Measurements from ENCODE around the gene RABGAP1L.
"Not testable (repeated sequence)": the region's sequence is repeated elsewhere in the genome, so short reads cannot be mapped to it uniquely, and the experiment has no call there.

The RABGAP1L gene

GRCh38 chr1:174825806-174826205 is 666.5 kb downstream of the RABGAP1L start:
- no peaks in the 10 kb centered on the region for H3K4me1 ChIP-seq (ENCODE audit: insufficient read depth, low read length)
- no peaks in the 10 kb centered on the region for H3K36me3 ChIP-seq (ENCODE audit: insufficient read depth, low read length)
- no peaks in the 10 kb centered on the region for H3K9me3 ChIP-seq (ENCODE audit: low read length)
- H3K4me3 ChIP-seq (ENCODE audit: low read length), result no peak overlapping the region
- H2AFZ ChIP-seq (ENCODE audit: low read depth, low read length), result no peak overlapping the region
- no peaks in the 10 kb centered on the region for H3K27me3 ChIP-seq (ENCODE audit: insufficient read depth, low read length)

GRCh38 chr1:174828264-174828663 is 668.9 kb downstream of the RABGAP1L start:
- H3K4me3 ChIP-seq (ENCODE audit: low read length), result no peak overlapping the region
- no peak overlapping the region for H2AFZ ChIP-seq (ENCODE audit: low read depth, low read length)
- H3K9me3 ChIP-seq (ENCODE audit: low read length), result no peaks in the 10 kb centered on the region
- no peaks in the 10 kb centered on the region for H3K36me3 ChIP-seq (ENCODE audit: insufficient read depth, low read length)
- no peaks in the 10 kb centered on the region for H3K27me3 ChIP-seq (ENCODE audit: insufficient read depth, low read length)
- no peaks in the 10 kb centered on the region for H3K4me1 ChIP-seq (ENCODE audit: insufficient read depth, low read length)

GRCh38 chr1:174829990-174830389 is 670.7 kb downstream of the RABGAP1L start:
- Histone ChIP-seq H3K9me3 (ENCODE audit: low read length) (no peaks in the 10 kb centered on the region), H2AFZ (ENCODE audit: low read depth, low read length) (no peak overlapping the region), H3K27me3 (ENCODE audit: insufficient read depth, low read length) (no peaks in the 10 kb centered on the region), H3K4me3 (ENCODE audit: low read length) (no peak overlapping the region), H3K36me3 (ENCODE audit: insufficient read depth, low read length) (no peaks in the 10 kb centered on the region), H3K4me1 (ENCODE audit: insufficient read depth, low read length) (no peaks in the 10 kb centered on the region)

GRCh38 chr1:174836543-174836942 is 677.2 kb downstream of the RABGAP1L start:
- Histone ChIP-seq H3K4me1 (ENCODE audit: insufficient read depth, low read length) (peaks cover 6% of the 10 kb centered on the region), H3K9me3 (ENCODE audit: low read length) (no peaks in the 10 kb centered on the region), H3K27me3 (ENCODE audit: insufficient read depth, low read length) (no peaks in the 10 kb centered on the region), H3K4me3 (ENCODE audit: low read length) (no peak overlapping the region), H3K36me3 (ENCODE audit: insufficient read depth, low read length) (no peaks in the 10 kb centered on the region), H2AFZ (ENCODE audit: low read depth, low read length) (no peak overlapping the region)

GRCh38 chr1:174837386-174837785 is 678.1 kb downstream of the RABGAP1L start:
- Histone ChIP-seq H3K4me3 (ENCODE audit: low read length) (no peak overlapping the region), H2AFZ (ENCODE audit: low read depth, low read length) (no peak overlapping the region), H3K27me3 (ENCODE audit: insufficient read depth, low read length) (no peaks in the 10 kb centered on the region), H3K9me3 (ENCODE audit: low read length) (no peaks in the 10 kb centered on the region), H3K36me3 (ENCODE audit: insufficient read depth, low read length) (no peaks in the 10 kb centered on the region), H3K4me1 (ENCODE audit: insufficient read depth, low read length) (peaks cover 6% of the 10 kb centered on the region)

GRCh38 chr1:174839211-174839610 is 679.9 kb downstream of the RABGAP1L start:
- Histone ChIP-seq H3K27me3 (ENCODE audit: insufficient read depth, low read length) (no peaks in the 10 kb centered on the region), H3K4me3 (ENCODE audit: low read length) (no peak overlapping the region), H3K4me1 (ENCODE audit: insufficient read depth, low read length) (peaks cover 6% of the 10 kb centered on the region), H3K9me3 (ENCODE audit: low read length) (no peaks in the 10 kb centered on the region), H3K36me3 (ENCODE audit: insufficient read depth, low read length) (no peaks in the 10 kb centered on the region), H2AFZ (ENCODE audit: low read depth, low read length) (no peak overlapping the region)

GRCh38 chr1:174841747-174842146 is 682.4 kb downstream of the RABGAP1L start:
- Histone ChIP-seq H3K4me3 (ENCODE audit: low read length) (no peak overlapping the region), H3K9me3 (ENCODE audit: low read length) (no peaks in the 10 kb centered on the region), H3K36me3 (ENCODE audit: insufficient read depth, low read length) (no peaks in the 10 kb centered on the region), H3K27me3 (ENCODE audit: insufficient read depth, low read length) (no peaks in the 10 kb centered on the region), H2AFZ (ENCODE audit: low read depth, low read length) (no peak overlapping the region), H3K4me1 (ENCODE audit: insufficient read depth, low read length) (peaks cover 6% of the 10 kb centered on the region)

GRCh38 chr1:174848593-174849560 is 689.6 kb downstream of the RABGAP1L start:
- H3K4me3 ChIP-seq (ENCODE audit: low read length); H3K9me3 ChIP-seq (ENCODE audit: low read length); H3K27me3 ChIP-seq (ENCODE audit: insufficient read depth, low read length); H3K4me1 ChIP-seq (ENCODE audit: insufficient read depth, low read length); H3K36me3 ChIP-seq (ENCODE audit: insufficient read depth, low read length); H2AFZ ChIP-seq (ENCODE audit: low read depth, low read length): not testable (repeated sequence)

GRCh38 chr1:174850726-174851125 is 691.4 kb downstream of the RABGAP1L start:
- H2AFZ ChIP-seq (ENCODE audit: low read depth, low read length), result no peak overlapping the region
- no peaks in the 10 kb centered on the region for H3K4me1 ChIP-seq (ENCODE audit: insufficient read depth, low read length)
- no peak overlapping the region for H3K4me3 ChIP-seq (ENCODE audit: low read length)
- H3K36me3 ChIP-seq (ENCODE audit: insufficient read depth, low read length), result no peaks in the 10 kb centered on the region
- no peaks in the 10 kb centered on the region for H3K27me3 ChIP-seq (ENCODE audit: insufficient read depth, low read length)
- no peaks in the 10 kb centered on the region for H3K9me3 ChIP-seq (ENCODE audit: low read length)

GRCh38 chr1:174858301-174858700 is 699.0 kb downstream of the RABGAP1L start:
- H2AFZ ChIP-seq (ENCODE audit: low read depth, low read length), result no peak overlapping the region
- no peaks in the 10 kb centered on the region for H3K4me1 ChIP-seq (ENCODE audit: insufficient read depth, low read length)
- no peaks in the 10 kb centered on the region for H3K27me3 ChIP-seq (ENCODE audit: insufficient read depth, low read length)
- H3K4me3 ChIP-seq (ENCODE audit: low read length), result no peak overlapping the region
- H3K36me3 ChIP-seq (ENCODE audit: insufficient read depth, low read length), result no peaks in the 10 kb centered on the region
- no peaks in the 10 kb centered on the region for H3K9me3 ChIP-seq (ENCODE audit: low read length)

GRCh38 chr1:174870319-174870718 is 711.0 kb downstream of the RABGAP1L start:
- Histone ChIP-seq H3K4me1 (ENCODE audit: insufficient read depth, low read length) (peaks cover 16% of the 10 kb centered on the region), H3K9me3 (ENCODE audit: low read length) (no peaks in the 10 kb centered on the region), H2AFZ (ENCODE audit: low read depth, low read length) (no peak overlapping the region), H3K27me3 (ENCODE audit: insufficient read depth, low read length) (no peaks in the 10 kb centered on the region), H3K36me3 (ENCODE audit: insufficient read depth, low read length) (no peaks in the 10 kb centered on the region), H3K4me3 (ENCODE audit: low read length) (no peak overlapping the region)

- no peaks in the 10 kb centered on the region for H3K9me3 ChIP-seq (ENCODE audit: low read length)
- no peak overlapping the region for H3K4me3 ChIP-seq (ENCODE audit: low read length)
- no peaks in the 10 kb centered on the region for H3K36me3 ChIP-seq (ENCODE audit: insufficient read depth, low read length)
- H3K4me1 ChIP-seq (ENCODE audit: insufficient read depth, low read length), result peaks cover 16% of the 10 kb centered on the region
- no peak overlapping the region for H2AFZ ChIP-seq (ENCODE audit: low read depth, low read length)
- H3K27me3 ChIP-seq (ENCODE audit: insufficient read depth, low read length), result no peaks in the 10 kb centered on the region
Observed at GRCh38 chr1:174871886-174872285, 712.6 kb downstream of the RABGAP1L start.

GRCh38 chr1:174872615-174873058 is 713.3 kb downstream of the RABGAP1L start:
- H3K4me1 ChIP-seq (ENCODE audit: insufficient read depth, low read length), result peaks cover 16% of the 10 kb centered on the region

More at GRCh38 chr1:174872615-174873058, 713.3 kb downstream of the RABGAP1L start:
- Histone ChIP-seq H3K9me3 (ENCODE audit: low read length) (no peaks in the 10 kb centered on the region), H3K27me3 (ENCODE audit: insufficient read depth, low read length) (no peaks in the 10 kb centered on the region), H2AFZ (ENCODE audit: low read depth, low read length) (no peak overlapping the region), H3K36me3 (ENCODE audit: insufficient read depth, low read length) (no peaks in the 10 kb centered on the region), H3K4me3 (ENCODE audit: low read length) (no peak overlapping the region)

Measured in neuron (in vitro differentiated cells).